ENCODE data around the gene PGM1.

GRCh38 chr1:63621075-63621474 lies 27.9 kb downstream of the PGM1 start:
- TF ChIP-seq CTCF (IDR thresholded peaks at IDR 0.05): no peak
- no peak for TF ChIP-seq POLR2AphosphoS5 (IDR thresholded peaks at IDR 0.05)
- TF ChIP-seq POLR2A (IDR thresholded peaks at IDR 0.05): no peak
- TF ChIP-seq EP300 (IDR thresholded peaks at IDR 0.05): no peak

All from stomach (tissue), 4 donors.